ENCODE measurements around the gene PLXNB1.

GRCh38 chr3:48399387-48400172 lies 30.3 kb downstream of the PLXNB1 start:
- TF ChIP-seq MAX (IDR thresholded peaks at IDR 0.05) = no peak
- no peak for TF ChIP-seq POLR2A (IDR thresholded peaks at IDR 0.05; ENCODE audit: borderline replicate concordance, extremely low read depth, insufficient read depth, insufficient read length)
- no peak for TF ChIP-seq CTCF (IDR thresholded peaks at IDR 0.05 in 2 of 3, conservative IDR thresholded peaks at IDR 0.05 in 1 of 3; ENCODE audit: borderline replicate concordance in 1 of 3, insufficient read depth in 1 of 3, low read depth in 2 of 3, low read length in 2 of 3)
- TF ChIP-seq YY1 (IDR thresholded peaks at IDR 0.05; ENCODE audit: extremely low read depth, insufficient replicate concordance, low read depth, low read length) = no peak
- TF ChIP-seq CEBPB (IDR thresholded peaks at IDR 0.05; ENCODE audit: low read depth) = no peak
